A673 (cell line): ENCODE results near the gene VAT1L. TPM values are rescaled to one million over a fixed set of nuclear protein-coding genes. Genes with fewer than 3 reads are reported as not detected.

Experiments used
- BruUV-seq: library from RNA; stranded (reverse); fragments of 400-500 nt; replicated peaks from 2 replicates; lab custom pipeline; 2021; lab: Mats Ljungman, UMichigan
- CTCF ChIA-PET: fragments of 300-600 bp; sonication (Branson Sonifier 250); formaldehyde crosslinking; loops from one replicate; lab custom pipeline; 2022; ENCODE audit warnings: antibody characterized with exemption; lab: Charles Lee
- POLR2A ChIA-PET: fragments of 300-600 bp; sonication (Branson Sonifier 250); formaldehyde crosslinking; loops from one replicate; lab custom pipeline; 2022; ENCODE audit warnings: antibody characterized with exemption; ENCODE audit not compliant: low non-redundant PET; lab: Charles Lee
- DNase-seq: peaks from one replicate; pipeline ENCODE4 v3.0.0-alpha.2; 2015; ENCODE audit warnings: low spot score
- H3K27ac ChIP-seq: fragments of 200-600 bp; sonication (generic); 2 replicates; pipeline ENCODE4 v1.5.1; 2016; ENCODE audit warnings: mixed run types, low read depth, mild to moderate bottlenecking, mixed read lengths, antibody characterized with exemption, low read length; ENCODE audit not compliant: poor library complexity, severe bottlenecking
- H3K27me3 ChIP-seq: fragments of 200-600 bp; sonication (generic); replicated peaks from 2 replicates; pipeline ENCODE4 v1.6.1; 2017; ENCODE audit warnings: mixed run types, low read depth, mild to moderate bottlenecking, mixed read lengths, antibody characterized with exemption, low read length; ENCODE audit not compliant: insufficient read depth, poor library complexity
- H3K36me3 ChIP-seq: fragments of 200-600 bp; sonication (generic); 2 replicates; pipeline ENCODE4 v1.6.1; 2016; ENCODE audit warnings: mixed run types, mild to moderate bottlenecking, mixed read lengths, antibody characterized with exemption, low read length; ENCODE audit not compliant: insufficient read depth, poor library complexity, severe bottlenecking
- H3K4me1 ChIP-seq: fragments of 200-600 bp; sonication (generic); 2 replicates; pipeline ENCODE4 v1.6.1; 2017; ENCODE audit warnings: mixed run types, mild to moderate bottlenecking, mixed read lengths, antibody characterized with exemption, low read length; ENCODE audit not compliant: insufficient read depth, poor library complexity, severe bottlenecking
- H3K4me3 ChIP-seq: fragments of 200-600 bp; sonication (generic); 2 replicates; pipeline ENCODE4 v1.5.1; 2016; ENCODE audit warnings: low read depth, mixed run types, mild to moderate bottlenecking, mixed read lengths, low read length; ENCODE audit not compliant: poor library complexity, severe bottlenecking
- H3K9me3 ChIP-seq: fragments of 200-600 bp; sonication (generic); 2 replicates; pipeline ENCODE4 v1.6.1; 2016; ENCODE audit warnings: mixed run types, low read depth, mild to moderate bottlenecking, mixed read lengths, antibody characterized with exemption, low read length; ENCODE audit not compliant: poor library complexity, severe bottlenecking
- EZH2 ChIP-seq: fragments of 200-600 bp; sonication (generic); IDR thresholded peaks from 2 replicates; pipeline ENCODE4 v1.6.1; 2017; ENCODE audit warnings: borderline replicate concordance, low read depth, mild to moderate bottlenecking, mixed read lengths, antibody characterized with exemption, low read length; ENCODE audit not compliant: poor library complexity, severe bottlenecking
- intact Hi-C: fragments of 100-400 bp; cut with micrococcal nuclease; formaldehyde crosslinking; loops from one replicate; pipeline ENCODE4 v1.10.0; 2022; ENCODE audit not compliant: unreplicated experiment
- total RNA-seq: library from RNA; stranded (reverse); gene quantifications from 2 replicates; pipeline ENCODE4 v1.2.3, GENCODE V29; 2021
- TF ChIP-seq, protein P1 (sequence below): fragments of 300-800, 200-600 bp; sonication (generic); conservative IDR thresholded peaks from 2 replicates; pipeline ENCODE4 v1.5.1; 2017; ENCODE audit warnings: low read depth, mild to moderate bottlenecking, antibody characterized with exemption, low read length, moderate library complexity, mixed read lengths

VAT1L gene
- total RNA-seq, 1 experiment from 2014 or later, result 0.09 TPM

DNA sequence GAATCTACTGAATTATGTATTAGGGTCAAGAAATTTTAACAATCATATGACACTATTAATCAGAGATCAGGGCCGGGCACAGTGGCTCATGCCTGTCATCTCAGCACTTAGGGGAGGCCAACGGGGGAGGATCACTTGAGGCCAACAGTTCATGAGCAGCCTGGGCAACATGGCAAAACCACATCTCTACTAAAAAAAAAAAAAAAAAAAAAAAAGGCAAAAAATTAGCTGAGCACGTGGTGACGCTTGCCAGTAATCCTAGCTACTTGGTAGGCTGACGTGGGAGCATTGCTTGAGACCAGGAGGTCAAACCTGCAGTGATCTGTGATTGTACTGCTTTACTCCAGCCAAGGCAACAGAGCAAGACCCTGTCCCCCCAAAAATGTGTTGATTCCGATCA, 181.5 kb downstream of the VAT1L start:
- CTCF ChIA-PET, result no interaction called here

DNA sequence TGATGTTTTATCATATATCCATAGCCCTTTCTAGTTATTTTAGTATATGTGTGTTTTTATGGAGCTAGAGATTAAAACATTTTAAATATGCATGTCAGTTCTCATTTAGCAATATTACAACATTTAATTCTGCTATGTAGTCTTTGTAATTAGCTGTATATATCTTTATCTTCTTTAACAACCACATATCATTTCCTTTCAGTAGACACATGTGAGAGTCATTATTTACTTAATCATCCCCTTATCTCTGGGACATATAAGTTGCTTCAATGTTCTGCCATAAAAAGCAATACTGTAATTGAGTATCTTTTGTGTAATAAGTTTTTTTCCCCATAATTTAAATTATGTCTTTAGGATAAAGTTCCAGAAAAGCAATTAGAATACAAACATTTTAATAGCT, 182.0 kb downstream of the VAT1L start:
- H3K27ac ChIP-seq, result no peak overlapping the region
- CTCF ChIA-PET, result interaction anchor here (0.6 kb wide), 2 partner anchors 24 to 748 kb away, joined by 3 to 6 read pairs; no protein-coding TSS in a partner anchor
- no TSS peak for BruUV-seq
- no peaks in the 10 kb centered on the region for H3K36me3 ChIP-seq
- intact Hi-C loops, result loop anchor here (10.0 kb wide), 1 partner anchor 736 kb away; no protein-coding TSS in a partner anchor
- TF ChIP-seq, protein P1, sequence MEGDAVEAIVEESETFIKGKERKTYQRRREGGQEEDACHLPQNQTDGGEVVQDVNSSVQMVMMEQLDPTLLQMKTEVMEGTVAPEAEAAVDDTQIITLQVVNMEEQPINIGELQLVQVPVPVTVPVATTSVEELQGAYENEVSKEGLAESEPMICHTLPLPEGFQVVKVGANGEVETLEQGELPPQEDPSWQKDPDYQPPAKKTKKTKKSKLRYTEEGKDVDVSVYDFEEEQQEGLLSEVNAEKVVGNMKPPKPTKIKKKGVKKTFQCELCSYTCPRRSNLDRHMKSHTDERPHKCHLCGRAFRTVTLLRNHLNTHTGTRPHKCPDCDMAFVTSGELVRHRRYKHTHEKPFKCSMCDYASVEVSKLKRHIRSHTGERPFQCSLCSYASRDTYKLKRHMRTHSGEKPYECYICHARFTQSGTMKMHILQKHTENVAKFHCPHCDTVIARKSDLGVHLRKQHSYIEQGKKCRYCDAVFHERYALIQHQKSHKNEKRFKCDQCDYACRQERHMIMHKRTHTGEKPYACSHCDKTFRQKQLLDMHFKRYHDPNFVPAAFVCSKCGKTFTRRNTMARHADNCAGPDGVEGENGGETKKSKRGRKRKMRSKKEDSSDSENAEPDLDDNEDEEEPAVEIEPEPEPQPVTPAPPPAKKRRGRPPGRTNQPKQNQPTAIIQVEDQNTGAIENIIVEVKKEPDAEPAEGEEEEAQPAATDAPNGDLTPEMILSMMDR, result no peak
- no peak for TF ChIP-seq EZH2
- no peak overlapping the region for H3K4me3 ChIP-seq
- H3K9me3 ChIP-seq, result no peaks in the 10 kb centered on the region
- POLR2A ChIA-PET, result no interaction called here
- H3K27me3 ChIP-seq, result no peaks in the 10 kb centered on the region
- no peak for DNase-seq
- H3K4me1 ChIP-seq, result no peaks in the 10 kb centered on the region

More for the DNA sequence above, 181.5 kb downstream of the VAT1L start:
- POLR2A ChIA-PET, result no interaction called here
- no peaks in the 10 kb centered on the region for H3K36me3 ChIP-seq
- H3K27ac ChIP-seq, result no peak overlapping the region
- no peaks in the 10 kb centered on the region for H3K27me3 ChIP-seq
- DNase-seq, result no peak
- no peaks in the 10 kb centered on the region for H3K4me1 ChIP-seq
- BruUV-seq, result no TSS peak
- no peaks in the 10 kb centered on the region for H3K9me3 ChIP-seq
- TF ChIP-seq, protein P1, result no peak
- TF ChIP-seq EZH2, result no peak
- intact Hi-C loops, result loop anchor here (10.0 kb wide), 1 partner anchor 735 kb away; no protein-coding TSS in a partner anchor
- no peak overlapping the region for H3K4me3 ChIP-seq

DNA sequence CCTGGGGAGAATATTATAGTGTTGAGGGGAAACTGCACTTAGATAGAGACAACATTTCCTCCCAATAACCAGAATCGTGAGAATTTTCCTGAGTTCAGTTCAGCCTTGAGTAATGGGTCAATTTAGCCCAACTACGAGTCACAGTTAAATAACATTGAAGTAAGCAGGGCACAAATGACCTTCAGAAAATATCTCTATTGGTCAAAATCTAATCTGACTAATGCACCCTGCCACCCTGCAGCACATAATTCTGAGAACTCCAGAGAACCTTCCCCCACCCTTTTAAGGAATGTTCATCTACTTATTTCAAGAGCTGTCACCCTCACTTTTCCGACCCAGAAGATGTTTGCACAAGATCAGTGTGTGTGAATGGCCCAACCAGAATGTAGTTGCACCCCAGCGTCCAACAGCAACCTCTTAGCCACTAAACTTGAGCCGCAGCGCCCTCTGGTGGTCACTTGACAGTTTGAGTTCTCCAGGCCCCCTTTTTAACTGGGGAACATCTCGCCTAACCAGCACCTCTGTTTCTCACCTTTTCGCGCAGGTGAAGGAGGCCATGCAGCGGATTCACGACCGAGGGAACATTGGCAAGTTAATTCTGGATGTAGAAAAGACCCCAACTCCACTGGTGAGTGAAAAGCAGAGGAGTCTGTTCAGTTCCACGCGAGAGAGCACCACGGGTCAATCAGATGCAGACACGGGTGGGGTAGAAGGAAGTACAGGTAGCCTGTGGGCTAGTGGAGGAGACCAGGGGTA, 183.1 kb downstream of the VAT1L start:
- ChIA-PET POLR2A (no interaction called here), CTCF (no interaction called here)
- no peak for TF ChIP-seq EZH2
- TF ChIP-seq, protein P1, result peak; percentile 86
- Histone ChIP-seq H3K4me3 (no peak overlapping the region), H3K36me3 (no peaks in the 10 kb centered on the region), H3K9me3 (no peaks in the 10 kb centered on the region), H3K27me3 (no peaks in the 10 kb centered on the region), H3K4me1 (no peaks in the 10 kb centered on the region), H3K27ac (no peak overlapping the region)
- intact Hi-C loops, result loop anchor here (1.0 to 10.0 kb wide), 2 partner anchors 296 to 737 kb away; no protein-coding TSS in a partner anchor
- peak; percentile 72 for DNase-seq
- no TSS peak for BruUV-seq
